ENCODE data around the gene MBOAT1. TPM values are rescaled to one million over a fixed set of nuclear protein-coding genes. Genes with fewer than 3 reads are reported as not detected.
A peak's percentile ranks its signal among the peaks of the same experiment; 100 is the strongest.

MBOAT1 gene
- total and polyA plus RNA-seq, 2 of the 13 experiments (the other 11 are each of a cell fraction or from before 2014, with no cell fraction given): not detected

GRCh38 chr6:20212392-20213111, at the start of gene MBOAT1 (continued):
- no peak for TF ChIP-seq PATZ1 (CRISPR knock-in tag; IDR thresholded peaks at IDR 0.05)
- TF ChIP-seq HNRNPK (IDR thresholded peaks at IDR 0.05; ENCODE audit: low read depth, low read length, poor library complexity, severe bottlenecking): peak; percentile 76
- TF ChIP-seq ZNF124 (CRISPR knock-in tag; IDR thresholded peaks at IDR 0.05): no peak
- 0 out of 2 replicates have a peak, but pooled peaks have one; percentile 73 for TF ChIP-seq ZSCAN20 (CRISPR knock-in tag; IDR thresholded peaks at IDR 0.05; ENCODE audit: borderline replicate concordance)
- 0 out of 2 replicates have a peak, but pooled peaks have one; percentile 51 for TF ChIP-seq KLF12 (CRISPR knock-in tag; IDR thresholded peaks at IDR 0.05; ENCODE audit: borderline replicate concordance)
- no peak for TF ChIP-seq ZNF292 (CRISPR knock-in tag; IDR thresholded peaks at IDR 0.05; ENCODE audit: borderline replicate concordance, low read depth)
- peak; percentile 67 for TF ChIP-seq ZFX (CRISPR knock-in tag; IDR thresholded peaks at IDR 0.05; ENCODE audit: low read depth)
- TF ChIP-seq BRD4 (CRISPR knock-in tag; IDR thresholded peaks at IDR 0.05): no peak
- TF ChIP-seq TP53 (CRISPR knock-in tag; conservative IDR thresholded peaks at IDR 0.05): no peak
- TF ChIP-seq ZSCAN29 (CRISPR knock-in tag; conservative IDR thresholded peaks at IDR 0.05): no peak
- TF ChIP-seq ZNF878 (CRISPR knock-in tag; IDR thresholded peaks at IDR 0.05): no peak
- TF ChIP-seq ZNF329 (CRISPR knock-in tag; IDR thresholded peaks at IDR 0.05; ENCODE audit: low read depth): peak; percentile 56; the same call in 1 of the 2 replicates
- TF ChIP-seq FOXC1 (CRISPR knock-in tag; IDR thresholded peaks at IDR 0.05; ENCODE audit: borderline replicate concordance): peak; percentile 82; the same call in 1 of the 2 replicates
- no peak for TF ChIP-seq ZSCAN12 (CRISPR knock-in tag; IDR thresholded peaks at IDR 0.05)
- TF ChIP-seq THAP9 (CRISPR knock-in tag; IDR thresholded peaks at IDR 0.05; ENCODE audit: borderline replicate concordance): no peak
- TF ChIP-seq ZNF282 (IDR thresholded peaks at IDR 0.05; ENCODE audit: partially characterized antibody): no peak
- TF ChIP-seq HOXA5 (CRISPR knock-in tag; IDR thresholded peaks at IDR 0.05): no peak
- no peak for TF ChIP-seq DPF2 (CRISPR knock-in tag; IDR thresholded peaks at IDR 0.05; ENCODE audit: borderline replicate concordance, low read depth)
- TF ChIP-seq ZSCAN5A (CRISPR knock-in tag; IDR thresholded peaks at IDR 0.05; ENCODE audit: borderline replicate concordance): no peak
- no peak for TF ChIP-seq ATF4 (CRISPR knock-in tag; IDR thresholded peaks at IDR 0.05)
- no peak for TF ChIP-seq PAF1 (CRISPR knock-in tag; IDR thresholded peaks at IDR 0.05)

Data from HepG2 (cell line).